GM18511 (cell line): ENCODE data around the gene TRNT1.

ENCODE experiments used
- ATAC-seq: cut with Tn5 transposase; IDR thresholded peaks from one replicate; pipeline ENCODE4 v1.9.1; 2021; ENCODE audit warnings: mild to moderate bottlenecking, moderate library complexity; ENCODE audit not compliant: unreplicated experiment

TRNT1 gene

GRCh38 chr3:3126477-3127431 is at the start of gene TRNT1:
Gene TRNT1, plus strand, starts transcription at chr3:3126940. Its CDS starts 2,101 bp downstream, at chr3:3129041.
- ATAC-seq: peak; percentile 94

GRCh38 chr3:3080309-3080708 is 46.4 kb upstream of the TRNT1 start:
- no peak for ATAC-seq

- ATAC-seq: peak; percentile 70
Measured at GRCh38 chr3:3081381-3082233, 45.1 kb upstream of the TRNT1 start.

DNA sequence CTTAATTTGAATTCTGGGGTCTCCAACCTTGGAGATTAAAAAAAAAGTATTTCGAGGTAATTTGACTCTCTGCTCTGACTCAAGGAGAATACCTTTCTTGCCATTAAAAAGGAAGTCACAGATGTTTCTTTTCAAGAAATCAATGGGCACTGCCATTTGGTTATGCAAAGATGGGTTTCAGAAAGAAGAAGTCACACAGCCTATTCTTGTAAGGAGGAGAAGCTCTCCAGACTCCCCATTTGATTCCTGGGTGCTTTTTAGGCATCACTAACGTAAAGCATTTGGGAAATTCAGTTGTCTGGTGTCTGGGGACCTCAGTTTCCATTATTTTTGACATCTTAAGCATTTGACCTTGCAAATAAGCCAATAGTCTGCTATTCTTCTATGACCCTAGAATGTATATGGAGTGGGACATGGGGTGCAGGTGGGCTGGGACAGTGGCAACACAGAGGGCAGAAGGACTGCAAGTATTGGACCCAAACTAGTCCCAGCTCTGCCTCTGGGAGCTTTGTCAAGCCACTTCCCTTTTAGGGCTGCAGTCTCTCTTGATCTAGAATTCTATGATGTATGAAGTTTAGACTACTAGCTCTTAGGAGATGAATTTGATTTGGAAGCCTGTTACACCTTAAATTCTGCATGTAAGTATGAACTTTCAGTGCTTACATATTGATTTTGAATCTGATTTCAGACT is 44.4 kb upstream of the TRNT1 start:
- ATAC-seq: peak; percentile 86

DNA sequence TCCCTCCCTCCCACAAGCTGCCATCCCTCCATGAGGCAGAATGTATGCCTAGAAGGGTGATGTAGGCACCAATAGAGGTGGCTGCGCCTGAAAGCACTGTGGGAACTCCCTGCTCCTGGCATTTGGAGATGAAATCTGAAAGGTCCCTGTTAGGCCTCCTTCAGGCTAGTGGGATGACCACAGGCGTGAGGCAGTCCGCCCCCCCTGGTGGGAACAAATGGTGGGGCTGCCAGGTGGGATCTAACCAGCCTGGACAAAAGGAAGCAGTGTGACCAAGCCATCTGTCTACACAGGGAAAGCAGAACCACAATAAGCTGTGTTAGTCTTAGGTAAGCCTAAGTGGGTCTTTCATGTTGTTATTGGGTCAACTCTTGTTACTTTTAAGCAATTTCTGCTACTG is 41.9 kb upstream of the TRNT1 start:
- ATAC-seq: no peak

DNA sequence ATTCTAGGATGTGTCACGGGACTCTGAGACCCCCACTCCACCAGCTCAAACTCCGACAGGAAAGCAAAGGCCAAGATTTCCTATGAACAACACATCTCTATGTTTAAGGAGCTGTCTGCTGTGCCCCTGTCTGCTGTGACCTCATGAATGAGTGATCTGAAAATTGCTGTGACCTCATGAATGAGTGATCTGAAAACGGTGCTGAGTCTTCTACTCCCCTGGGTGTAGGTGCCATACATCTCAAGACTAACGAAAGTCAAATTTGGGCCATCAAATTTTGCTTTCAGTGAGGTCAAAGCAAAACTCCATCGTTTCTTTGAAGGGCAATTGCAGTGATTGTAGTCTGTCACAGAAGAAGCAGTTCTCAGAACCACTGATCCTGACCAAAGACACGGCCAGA is 41.0 kb upstream of the TRNT1 start:
- ATAC-seq: no peak

DNA sequence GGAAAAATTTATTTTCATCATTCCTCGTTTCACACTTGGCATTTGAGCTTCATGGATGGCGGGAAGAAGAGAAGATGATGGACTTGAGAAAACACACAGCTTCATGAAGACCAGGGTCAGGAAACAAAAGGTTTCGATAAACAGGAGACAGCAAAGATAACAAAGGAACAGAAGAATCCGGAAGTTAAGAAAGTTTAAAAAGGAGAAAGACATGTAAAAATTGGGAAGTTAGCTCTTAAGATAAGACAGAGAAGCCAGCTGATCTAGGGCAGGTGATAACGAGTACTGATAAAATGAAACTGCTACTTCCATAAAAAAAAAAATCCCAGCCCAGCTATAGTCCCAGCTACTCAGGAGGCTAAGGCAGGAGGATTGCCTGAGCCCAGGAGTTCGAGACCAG is 40.5 kb upstream of the TRNT1 start:
- ATAC-seq: no peak

DNA sequence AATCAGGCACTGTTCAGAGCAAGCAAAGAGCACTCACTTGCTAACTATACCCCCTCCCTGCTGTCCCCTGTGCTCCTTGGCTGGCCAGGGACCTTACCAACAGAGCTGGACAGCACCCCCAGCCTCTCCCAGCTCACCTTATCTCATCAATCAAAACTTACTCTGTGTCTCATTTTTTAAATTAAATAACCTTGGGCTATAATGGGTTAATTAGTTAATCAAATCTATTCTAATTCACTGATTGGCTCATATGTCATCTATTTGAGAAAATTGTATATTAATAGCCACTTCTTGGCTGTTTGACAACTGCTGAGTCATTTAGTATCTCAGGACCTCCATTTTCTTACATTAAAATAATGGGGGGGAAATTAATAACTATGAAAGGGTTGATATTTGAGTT is 39.5 kb upstream of the TRNT1 start:
- ATAC-seq: no peak

GRCh38 chr3:3087716-3088465 is 38.8 kb upstream of the TRNT1 start:
- ATAC-seq: no peak

DNA sequence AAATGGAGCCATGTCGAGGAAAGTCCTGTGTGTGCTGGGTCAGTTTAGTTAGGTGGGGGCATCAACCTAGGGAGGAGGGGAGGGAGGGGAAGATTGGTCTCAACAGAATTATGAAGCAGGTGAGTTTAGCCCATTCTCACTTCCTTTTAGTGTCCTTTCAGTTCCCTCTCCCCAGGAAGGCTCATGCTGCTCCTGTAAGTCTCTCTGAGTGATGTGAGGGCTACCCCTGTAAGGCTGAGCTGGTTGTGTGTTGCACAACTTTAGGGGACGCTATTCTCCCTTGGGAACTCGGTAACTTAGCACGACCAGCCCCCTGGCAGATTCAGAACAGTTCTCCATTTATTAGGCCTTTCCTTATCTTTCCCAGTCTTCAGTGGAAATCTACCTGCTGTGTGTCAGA is 37.7 kb upstream of the TRNT1 start:
- peak; percentile 98 for ATAC-seq

DNA sequence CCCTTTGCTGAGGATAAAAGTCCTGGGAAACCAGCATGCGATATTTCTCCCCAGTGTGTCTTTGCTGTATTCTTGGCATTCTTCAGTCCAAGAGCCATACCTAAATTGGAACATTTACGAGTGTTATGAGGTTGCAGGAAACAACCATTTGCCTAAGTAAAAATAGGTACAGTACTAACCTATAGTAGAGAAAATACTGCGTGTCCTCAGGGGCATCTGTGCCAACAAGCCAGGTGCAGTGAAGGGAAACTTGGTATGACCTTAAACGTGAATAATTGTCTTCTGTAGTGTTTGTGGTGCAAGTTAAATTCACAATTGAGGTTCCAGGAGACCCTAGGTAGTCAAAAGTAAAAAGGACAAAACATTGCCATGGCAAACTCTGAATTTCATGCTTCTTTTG is 28.8 kb upstream of the TRNT1 start:
- ATAC-seq: no peak

- ATAC-seq: peak; percentile 79
Measured at GRCh38 chr3:3101660-3102458, 24.9 kb upstream of the TRNT1 start.

- no peak for ATAC-seq
Measured at GRCh38 chr3:3102751-3103150, 24.0 kb upstream of the TRNT1 start.

GRCh38 chr3:3105246-3105645 is 21.5 kb upstream of the TRNT1 start:
- no peak for ATAC-seq

DNA sequence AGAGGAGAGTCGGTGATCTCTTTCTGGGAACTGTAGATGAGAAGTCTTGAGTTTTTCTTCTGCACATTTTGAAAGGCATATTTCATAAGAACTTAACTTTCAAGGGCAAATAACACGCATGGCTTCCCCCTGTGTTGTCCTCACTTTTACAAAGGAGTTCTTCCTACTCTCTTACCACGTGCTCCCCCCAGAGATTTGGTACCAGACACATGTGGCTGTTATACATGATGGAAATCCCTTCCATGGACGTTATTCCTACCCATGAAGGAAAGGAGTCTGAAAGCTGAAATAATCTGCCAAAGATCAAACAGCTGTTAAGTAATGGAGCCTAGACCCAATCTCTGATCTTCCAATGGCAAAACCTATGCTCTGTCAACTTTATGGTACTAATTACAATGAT is 20.9 kb upstream of the TRNT1 start:
- ATAC-seq: no peak

GRCh38 chr3:3107181-3107580 is 19.6 kb upstream of the TRNT1 start:
- ATAC-seq: no peak

GRCh38 chr3:3107858-3108257 is 18.9 kb upstream of the TRNT1 start:
- ATAC-seq: no peak

DNA sequence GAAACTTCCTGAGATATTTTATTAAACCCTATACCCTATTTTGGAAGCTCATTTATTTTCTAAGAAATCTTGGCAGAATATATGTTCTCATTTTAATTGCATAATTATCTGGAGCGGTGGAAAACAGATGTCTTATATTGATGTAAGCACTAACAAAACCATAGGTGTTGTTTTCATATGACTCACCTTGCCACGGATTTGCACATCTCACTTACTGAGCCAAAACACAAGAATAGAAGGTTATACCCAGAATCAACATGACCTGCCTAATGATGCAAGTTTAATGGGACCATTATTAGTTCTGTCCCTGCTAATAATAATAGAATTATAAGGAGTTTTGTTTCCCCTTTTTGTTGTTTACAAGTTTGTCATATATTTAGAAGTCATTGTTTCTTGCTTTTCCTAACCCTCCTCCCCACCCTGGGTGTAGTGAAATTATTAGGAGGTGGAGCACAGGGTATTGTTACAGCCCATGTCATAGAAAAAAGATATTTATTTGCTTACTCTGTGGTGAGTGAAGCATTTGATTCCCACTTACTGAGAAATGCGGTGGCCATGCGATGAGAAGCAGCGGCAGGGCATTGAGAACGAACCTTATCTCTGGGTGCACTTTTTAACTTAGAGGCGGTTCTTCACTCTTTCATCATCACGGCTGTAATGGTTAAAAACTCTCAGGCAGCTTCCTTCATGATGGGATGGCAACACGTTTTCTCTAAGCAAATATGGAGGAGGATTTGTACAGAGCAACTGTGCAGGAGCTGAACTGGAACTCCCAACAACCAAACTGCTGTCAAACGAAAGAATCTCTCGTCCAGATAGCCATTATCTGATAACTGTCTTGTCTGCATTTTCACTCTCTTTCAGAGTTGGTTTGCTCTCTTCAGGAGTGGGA is 17.1 kb upstream of the TRNT1 start:
- peak; percentile 84 for ATAC-seq

DNA sequence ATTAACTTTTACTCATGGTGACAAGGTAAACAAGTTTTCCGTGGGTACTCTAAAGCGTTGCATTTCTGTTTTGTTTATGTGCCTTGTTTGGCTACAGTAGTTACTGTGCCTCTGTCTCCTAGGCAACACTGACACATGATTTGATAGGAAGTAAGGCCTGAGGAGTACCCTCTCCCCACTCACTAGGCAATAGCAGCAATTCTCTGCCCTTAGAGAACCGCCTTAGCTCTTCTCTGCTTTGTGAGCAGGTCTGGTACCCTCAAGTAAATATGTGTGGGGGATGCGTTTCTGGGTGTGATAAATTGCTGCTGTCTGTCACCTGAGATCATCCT is 16.5 kb upstream of the TRNT1 start, which contains the start of gene IL5RA:
Gene IL5RA (minus strand): TSS at position 76 of the 332 bp plus-strand sequence. CDS start 5,390 bp downstream, outside the sequence.
- ATAC-seq: peak; percentile 25
